H9 (cell line): ENCODE measurements around the gene CAMK2G. TPM values are rescaled to one million over a fixed set of nuclear protein-coding genes. Genes with fewer than 3 reads are reported as not detected.

Experiments
- DNase-seq: peaks from one replicate; pipeline ENCODE4 v3.0.0-alpha.2; 2017
- H2AFZ ChIP-seq: one replicate; pipeline ENCODE4 v1.6.1; 2013; ENCODE audit warnings: mild to moderate bottlenecking, low read length, control low read depth, moderate library complexity
- H2AK5ac ChIP-seq: 2 replicates; pipeline ENCODE4 v1.6.1; 2013; ENCODE audit warnings: low read length, control low read depth, mixed read lengths; ENCODE audit not compliant: insufficient read length
- H2BK120ac ChIP-seq: one replicate; pipeline ENCODE4 v1.6.1; 2013; ENCODE audit warnings: low read depth, mild to moderate bottlenecking, low read length, control low read depth, inconsistent platforms; ENCODE audit not compliant: poor library complexity, severe bottlenecking
- H2BK12ac ChIP-seq: 2 replicates; pipeline ENCODE4 v1.6.1; 2013; ENCODE audit warnings: low read length, control low read depth, mixed read lengths, low read depth; ENCODE audit not compliant: insufficient read length
- H2BK15ac ChIP-seq: 2 replicates; pipeline ENCODE4 v1.6.1; 2013; ENCODE audit warnings: low read depth, low read length, control low read depth
- H2BK20ac ChIP-seq: one replicate; pipeline ENCODE4 v1.6.1; 2013; ENCODE audit warnings: low read depth, mild to moderate bottlenecking, low read length, control low read depth, inconsistent platforms; ENCODE audit not compliant: poor library complexity, severe bottlenecking
- H2BK5ac ChIP-seq: 2 replicates; pipeline ENCODE4 v1.6.1; 2013; ENCODE audit warnings: low read length, control low read depth, mixed read lengths; ENCODE audit not compliant: insufficient read length
- H3K14ac ChIP-seq: 2 replicates; pipeline ENCODE4 v1.6.1; 2013; ENCODE audit warnings: low read length, control low read depth; ENCODE audit not compliant: insufficient read depth
- H3K18ac ChIP-seq: 2 replicates; pipeline ENCODE4 v1.6.1; 2013; ENCODE audit warnings: low read depth, mild to moderate bottlenecking, mixed read lengths, low read length, control low read depth; ENCODE audit not compliant: insufficient read length
- H3K23ac ChIP-seq: 2 replicates; pipeline ENCODE4 v1.6.1; 2013; ENCODE audit warnings: low read length, control low read depth, mixed read lengths, low read depth; ENCODE audit not compliant: insufficient read length
- H3K23me2 ChIP-seq: 2 replicates; pipeline ENCODE4 v1.6.1; 2013; ENCODE audit warnings: low read depth, mild to moderate bottlenecking, mixed read lengths, low read length, control low read depth; ENCODE audit not compliant: insufficient read length, poor library complexity, severe bottlenecking
- H3K27ac ChIP-seq: 2 replicates; pipeline ENCODE4 v1.5.1; 2013; ENCODE audit warnings: low read length, control low read depth, mixed read lengths, low read depth; ENCODE audit not compliant: insufficient read length
- H3K27me3 ChIP-seq: 2 replicates; pipeline ENCODE4 v1.6.1; 2013; ENCODE audit warnings: low read length, control low read depth, inconsistent platforms; ENCODE audit not compliant: insufficient read depth
- H3K4ac ChIP-seq: 2 replicates; pipeline ENCODE4 v1.6.1; 2013; ENCODE audit warnings: low read depth, mild to moderate bottlenecking, control low read depth, inconsistent platforms, low read length, moderate library complexity
- H3K4me1 ChIP-seq: 2 replicates; pipeline ENCODE4 v1.6.1; 2013; ENCODE audit warnings: low read length, control low read depth, inconsistent platforms; ENCODE audit not compliant: insufficient read depth
- H3K4me2 ChIP-seq: 2 replicates; pipeline ENCODE4 v1.6.1; 2013; ENCODE audit warnings: low read length, control low read depth, mixed read lengths; ENCODE audit not compliant: insufficient read length, insufficient read depth
- H3K56ac ChIP-seq: 2 replicates; pipeline ENCODE4 v1.6.1; 2013; ENCODE audit warnings: low read depth, mild to moderate bottlenecking, mixed read lengths, low read length, control low read depth; ENCODE audit not compliant: insufficient read length
- H3K79me1 ChIP-seq: 2 replicates; pipeline ENCODE4 v1.6.1; 2013; ENCODE audit warnings: low read depth, mild to moderate bottlenecking, moderate library complexity, low read length, control low read depth, inconsistent platforms; ENCODE audit not compliant: insufficient read depth, poor library complexity, severe bottlenecking
- H3K79me2 ChIP-seq: 2 replicates; pipeline ENCODE4 v1.6.1; 2013; ENCODE audit warnings: low read length, control low read depth, inconsistent platforms; ENCODE audit not compliant: insufficient read depth
- H3K9ac ChIP-seq: 2 replicates; pipeline ENCODE4 v1.6.1; 2013; ENCODE audit warnings: low read length, control low read depth, mixed read lengths; ENCODE audit not compliant: insufficient read length; ENCODE audit errors: extremely low read depth
- H3K9me3 ChIP-seq: one replicate; pipeline ENCODE4 v1.6.1; 2013; ENCODE audit warnings: low read depth, low read length, inconsistent platforms; ENCODE audit not compliant: control insufficient read depth
- H3T11ph ChIP-seq: one replicate; pipeline ENCODE4 v1.6.1; 2013; ENCODE audit warnings: mild to moderate bottlenecking, low read length, control low read depth, inconsistent platforms
- H4K20me1 ChIP-seq: one replicate; pipeline ENCODE4 v1.6.1; 2013; ENCODE audit not compliant: control insufficient read depth, insufficient read length, insufficient read depth
- H4K5ac ChIP-seq: 2 replicates; pipeline ENCODE4 v1.6.1; 2013; ENCODE audit warnings: low read depth, mild to moderate bottlenecking, mixed read lengths, low read length, control low read depth; ENCODE audit not compliant: insufficient read length
- H4K8ac ChIP-seq: replicated peaks from 2 replicates; pipeline ENCODE4 v1.6.1; 2013; ENCODE audit warnings: low read length, control low read depth, mixed read lengths, low read depth; ENCODE audit not compliant: insufficient read length
- H4K91ac ChIP-seq: 2 replicates; pipeline ENCODE4 v1.6.1; 2013; ENCODE audit warnings: low read depth, mild to moderate bottlenecking, moderate library complexity, mixed read lengths, low read length, control low read depth; ENCODE audit not compliant: insufficient read length
- H3K27ac Mint-ChIP-seq, 3 experiments: 2 replicates in 2 of 3; 3 replicates in 1 of 3; pipeline ENCODE4 v1.8.0; 2020 to 2021; ENCODE audit warnings: mixed read lengths in 3 of 3, mild to moderate bottlenecking in 1 of 3, moderate library complexity in 1 of 3
- H3K27me3 Mint-ChIP-seq: 2 replicates; pipeline ENCODE4 v1.8.0; 2021; ENCODE audit warnings: low read depth, mild to moderate bottlenecking, moderate library complexity, mixed read lengths
- H3K36me3 Mint-ChIP-seq, 3 experiments: 2 replicates in 2 of 3; 3 replicates in 1 of 3; pipeline ENCODE4 v1.8.0; 2020 to 2021; ENCODE audit warnings: low read depth in 3 of 3, mixed read lengths in 3 of 3; ENCODE audit not compliant: insufficient read depth in 1 of 3
- H3K4me1 Mint-ChIP-seq, 2 experiments: 2 replicates each; pipeline ENCODE4 v1.8.0; 2020; ENCODE audit warnings: mixed read lengths in 2 of 2
- H3K4me3 Mint-ChIP-seq, 2 experiments: 2 replicates in 1 of 2; 3 replicates in 1 of 2; pipeline ENCODE4 v1.8.0; 2020 to 2021; ENCODE audit warnings: mild to moderate bottlenecking in 2 of 2, mixed read lengths in 2 of 2, moderate library complexity in 1 of 2
- H3K9me3 Mint-ChIP-seq, 2 experiments: 2 replicates in 1 of 2; 3 replicates in 1 of 2; pipeline ENCODE4 v1.8.0; 2020; ENCODE audit warnings: mild to moderate bottlenecking in 2 of 2, mixed read lengths in 2 of 2, moderate library complexity in 1 of 2
- CTCF ChIP-seq: fragments of 200-600 bp; sonication (generic); conservative IDR thresholded peaks from 3 replicates; pipeline ENCODE4 v1.8.0; 2021; ENCODE audit warnings: antibody characterized with exemption, mild to moderate bottlenecking
- total RNA-seq: library from RNA; stranded (reverse); gene quantifications from 2 replicates; pipeline ENCODE4 v1.2.1, GENCODE V29; 2021

Gene CAMK2G
- total RNA-seq, 1 experiment from 2014 or later: 31.8 TPM

- no peak overlapping the region for H4K5ac ChIP-seq
- no peaks in the 10 kb centered on the region for H3K79me2 ChIP-seq
- no peak for TF ChIP-seq CTCF
- H3K23me2 ChIP-seq: peaks cover 1% of the 10 kb centered on the region
- H3K23ac ChIP-seq: no peak overlapping the region
- H2AK5ac ChIP-seq: no peak overlapping the region
- no peaks in the 10 kb centered on the region for H3K27me3 ChIP-seq
- no peaks in the 10 kb centered on the region for H3K4me1 ChIP-seq
- H3T11ph ChIP-seq: no peak overlapping the region
- H3K18ac ChIP-seq: no peak overlapping the region
- peaks cover 20 to 46% (median 25%) of the 10 kb centered on the region in 3 experiments; a peak in 6 of 7 replicates for H3K36me3 Mint-ChIP-seq
- H3K56ac ChIP-seq: no peak overlapping the region
- H4K91ac ChIP-seq: no peak overlapping the region
- H3K4me1 Mint-ChIP-seq: peaks cover 7 to 10% of the 10 kb centered on the region in 2 experiments
- H3K9me3 Mint-ChIP-seq: no peaks in the 10 kb centered on the region
- H3K27ac Mint-ChIP-seq: no peak overlapping the region
- no peak overlapping the region for H3K4ac ChIP-seq
- no peak overlapping the region for H4K8ac ChIP-seq
- no peak overlapping the region for H2BK120ac ChIP-seq
- H3K9me3 ChIP-seq: no peaks in the 10 kb centered on the region
- DNase-seq: no peak
- no peaks in the 10 kb centered on the region for H4K20me1 ChIP-seq
- H3K4me2 ChIP-seq: no peak overlapping the region
- H2BK15ac ChIP-seq: no peak overlapping the region
- H2BK12ac ChIP-seq: no peak overlapping the region
- H2AFZ ChIP-seq: no peak overlapping the region
- H3K27ac ChIP-seq: no peak overlapping the region
- no peak overlapping the region for H2BK20ac ChIP-seq
- no peaks in the 10 kb centered on the region for H3K27me3 Mint-ChIP-seq
- H3K4me3 Mint-ChIP-seq: no peak overlapping the region
- no peak overlapping the region for H3K14ac ChIP-seq
- H3K9ac ChIP-seq: no peak overlapping the region
- no peaks in the 10 kb centered on the region for H3K79me1 ChIP-seq
- H2BK5ac ChIP-seq: no peak overlapping the region
Measured at GRCh38 chr10:73815719-73816030, 58.7 kb downstream of the CAMK2G start.
